ENCODE results near the gene MAP3K2.

Gene MAP3K2

GRCh38 chr2:127348426-127349000 lies 39.3 kb downstream of the MAP3K2 start:
- DNase-seq (ENCODE audit: low read depth in 3 of 3), result no peak

- DNase-seq (ENCODE audit: low read depth in 3 of 3), result no peak
Observed at GRCh38 chr2:127347734-127348392, 39.9 kb downstream of the MAP3K2 start.

DNA sequence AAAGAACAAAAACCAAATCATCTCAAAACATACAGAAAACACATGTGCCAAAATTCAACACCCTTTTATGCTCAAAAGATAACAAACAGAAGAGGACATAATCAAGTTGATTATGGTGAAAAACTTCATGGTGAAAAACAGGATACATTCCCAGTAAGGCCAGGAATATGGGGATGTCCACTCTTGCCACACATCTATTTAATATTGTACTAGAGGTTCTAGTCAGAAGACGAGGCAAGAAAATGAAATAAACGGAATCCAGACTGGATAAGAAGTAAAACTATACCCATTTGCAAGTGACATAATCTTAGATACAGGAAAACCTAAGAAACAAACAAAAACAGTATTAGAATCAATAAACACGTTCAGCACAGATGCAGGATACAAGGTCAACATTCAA lies 40.8 kb downstream of the MAP3K2 start:
- no peak for DNase-seq (ENCODE audit: low read depth in 3 of 3)

DNA sequence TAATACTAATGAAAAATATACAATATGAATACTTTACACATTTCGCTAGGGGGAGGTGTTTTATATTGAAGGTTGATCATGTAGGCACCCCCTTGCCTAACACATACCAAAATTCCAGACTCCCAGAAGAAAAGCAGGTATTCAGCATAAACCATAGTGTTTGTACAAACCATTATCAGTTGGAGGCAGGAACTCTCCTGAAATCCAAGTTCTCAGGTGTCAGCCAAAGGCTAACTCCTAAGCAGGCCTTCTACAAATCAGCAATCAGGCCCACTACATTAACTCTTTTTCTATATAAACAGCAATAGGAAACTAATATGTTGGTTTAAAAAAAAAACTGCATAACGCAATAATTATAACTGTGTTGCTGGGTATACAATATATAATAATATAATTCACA lies 44.5 kb downstream of the MAP3K2 start:
- DNase-seq (ENCODE audit: low read depth in 3 of 3), result no peak

- no peak for DNase-seq (ENCODE audit: low read depth in 3 of 3)
Observed at GRCh38 chr2:127342101-127342500, 45.7 kb downstream of the MAP3K2 start.

DNA sequence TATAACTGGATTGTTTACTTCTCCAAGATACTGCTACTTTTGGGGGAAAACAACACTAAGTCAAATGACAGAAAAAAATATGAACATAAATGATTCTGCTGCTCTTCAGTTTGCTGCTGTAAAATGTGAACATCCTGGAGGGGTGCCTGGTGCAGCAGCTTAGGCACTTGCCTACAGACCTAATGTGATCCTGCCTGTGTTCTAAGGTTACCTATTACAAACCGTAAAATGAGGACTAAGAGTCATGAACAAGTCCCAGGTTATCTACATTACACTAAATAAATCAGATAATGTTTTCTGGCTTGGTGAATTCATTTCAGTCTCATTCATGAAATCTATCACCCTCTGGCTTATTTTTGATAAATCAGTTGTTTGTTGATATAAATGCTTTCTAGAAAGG lies 55.4 kb downstream of the MAP3K2 start:
- no peak for DNase-seq (ENCODE audit: low read depth in 3 of 3)

- DNase-seq (ENCODE audit: low read depth in 3 of 3), result no peak
Observed at GRCh38 chr2:127330753-127331152, 57.0 kb downstream of the MAP3K2 start.

- no peak for DNase-seq (ENCODE audit: low read depth in 3 of 3)
Observed at GRCh38 chr2:127326289-127326945, 61.4 kb downstream of the MAP3K2 start.

GRCh38 chr2:127324635-127325034 lies 63.1 kb downstream of the MAP3K2 start:
- DNase-seq (ENCODE audit: low read depth in 3 of 3), result no peak

GRCh38 chr2:127321303-127321702 lies 66.5 kb downstream of the MAP3K2 start:
- no peak for DNase-seq (ENCODE audit: low read depth in 3 of 3)

DNA sequence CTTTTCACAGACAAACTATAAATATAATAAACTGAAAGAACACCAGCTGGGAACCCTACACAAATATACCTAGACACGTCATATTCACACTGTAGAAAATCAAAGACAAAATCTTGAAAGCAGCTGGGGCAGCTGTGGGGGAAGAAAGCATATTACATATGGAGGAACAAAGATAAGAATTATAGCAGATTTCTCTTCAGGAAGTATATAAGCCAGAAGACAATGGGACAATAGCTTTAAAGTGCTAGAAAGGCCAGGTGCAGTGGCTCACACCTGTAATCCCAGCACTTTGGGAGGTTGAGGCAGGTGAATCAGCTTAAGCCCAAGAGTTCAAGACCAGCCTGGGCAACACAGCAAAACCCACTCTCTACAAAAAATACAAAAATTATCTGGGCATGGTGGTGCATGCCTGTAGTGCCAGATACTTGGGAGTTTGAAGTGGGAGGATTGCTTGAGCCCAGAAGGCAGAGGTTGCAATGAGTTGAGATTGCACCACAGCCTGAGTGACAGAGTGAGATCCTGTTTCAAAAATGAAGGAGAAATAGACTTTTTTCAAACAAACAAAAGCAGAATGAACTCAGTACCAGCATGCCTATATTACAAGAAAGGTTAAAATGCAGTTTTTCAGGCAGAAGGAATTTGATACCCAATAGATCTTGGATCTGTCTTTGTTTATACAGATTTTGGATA lies 67.0 kb downstream of the MAP3K2 start:
- DNase-seq (ENCODE audit: low read depth in 3 of 3), result no peak

GRCh38 chr2:127320067-127320466 lies 67.7 kb downstream of the MAP3K2 start:
- no peak for DNase-seq (ENCODE audit: low read depth in 3 of 3)

- no peak for DNase-seq (ENCODE audit: low read depth in 3 of 3)
Observed at GRCh38 chr2:127314193-127314988, 73.4 kb downstream of the MAP3K2 start.

GRCh38 chr2:127313406-127313805 lies 74.4 kb downstream of the MAP3K2 start:
- no peak for DNase-seq (ENCODE audit: low read depth in 3 of 3)

- no peak for DNase-seq (ENCODE audit: low read depth in 3 of 3)
Observed at GRCh38 chr2:127310980-127311379, 76.8 kb downstream of the MAP3K2 start.

DNA sequence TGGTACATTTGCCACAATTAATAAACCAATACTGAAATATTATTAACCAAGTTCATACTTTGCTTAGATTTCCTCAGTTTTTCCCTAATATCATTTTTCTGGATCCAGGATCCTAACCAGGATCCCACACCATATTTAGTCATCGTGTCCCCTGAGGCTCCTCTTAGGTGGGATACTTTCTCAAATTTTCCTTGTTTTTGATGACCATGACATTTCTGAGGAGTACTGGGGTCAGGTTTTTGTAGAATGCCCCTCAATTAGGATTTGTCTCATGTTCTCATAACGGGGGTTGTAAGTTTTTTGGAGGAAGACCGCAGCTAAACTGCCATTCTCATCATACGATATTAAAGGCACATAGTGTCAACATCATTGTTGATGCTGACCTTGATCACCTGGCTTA lies 78.3 kb downstream of the MAP3K2 start:
- no peak for DNase-seq (ENCODE audit: low read depth in 3 of 3)

DNA sequence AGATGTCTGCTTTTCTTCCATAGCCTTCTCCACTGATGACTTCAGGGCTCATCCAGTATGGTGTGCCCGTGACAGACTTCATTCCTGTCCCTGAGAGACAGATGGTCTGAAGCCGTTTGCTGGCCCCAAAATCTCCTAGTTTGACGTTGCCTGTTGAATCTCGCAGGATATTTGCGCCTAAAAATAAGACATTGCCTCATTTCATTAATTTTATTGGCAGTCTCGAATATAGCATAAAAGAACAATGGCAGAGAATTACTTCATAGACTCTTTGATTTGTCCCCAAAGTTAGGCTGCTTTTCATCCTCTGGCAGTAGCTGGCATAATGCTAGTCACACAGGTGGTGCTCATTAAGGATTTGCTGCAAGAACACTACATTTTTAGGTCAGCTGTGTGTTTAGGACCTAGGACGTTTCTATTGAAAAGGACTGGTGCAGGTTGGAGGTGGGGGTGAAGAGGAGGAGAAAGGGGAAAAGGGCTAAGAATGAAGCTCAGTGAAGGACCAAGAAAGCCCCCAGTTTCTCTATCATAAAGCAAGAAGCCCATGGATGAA lies 79.1 kb downstream of the MAP3K2 start:
- no peak for DNase-seq (ENCODE audit: low read depth in 3 of 3)

DNA sequence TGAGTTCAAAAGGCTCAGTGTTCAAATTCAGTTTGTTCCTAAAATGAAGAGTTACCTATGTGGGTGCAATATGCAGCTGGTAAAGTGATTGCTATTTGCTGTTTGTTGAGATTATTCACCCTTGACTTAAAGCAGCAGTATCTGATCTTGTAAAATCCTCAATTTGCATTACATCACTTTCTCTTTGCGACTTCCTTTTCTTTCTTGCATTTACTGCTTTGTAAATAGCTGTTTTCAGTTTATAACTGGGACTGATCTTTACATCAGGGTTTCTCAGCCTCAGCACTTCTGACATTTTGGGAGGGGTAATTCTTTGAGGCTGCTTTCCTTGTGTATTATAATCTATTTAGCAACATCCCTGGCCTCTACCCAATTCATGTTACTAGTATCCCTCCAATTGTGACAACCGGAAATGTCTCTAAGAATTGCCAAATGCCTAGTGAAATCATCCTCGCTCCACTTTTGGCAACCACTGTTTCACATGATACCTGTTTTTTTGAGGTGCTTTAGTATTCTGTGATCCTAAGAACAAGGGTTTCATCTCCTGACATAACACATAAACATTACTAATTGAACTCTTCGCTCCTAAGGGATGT lies 81.7 kb downstream of the MAP3K2 start:
- no peak for DNase-seq (ENCODE audit: low read depth in 3 of 3)

- DNase-seq (ENCODE audit: low read depth in 3 of 3), result no peak
Observed at GRCh38 chr2:127302168-127302567, 85.6 kb downstream of the MAP3K2 start.

GRCh38 chr2:127293748-127294562 lies 93.8 kb downstream of the MAP3K2 start, which contains the start of gene ERCC3:
Gene ERCC3 (minus strand): TSS chr2:127294144. CDS start chr2:127294081, 63 bp downstream.
- DNase-seq (ENCODE audit: low read depth in 3 of 3), result peak; percentile 57 to 63 (median 62)
